GM18858 (cell line): ENCODE measurements around the gene FGFR4.
A peak's percentile ranks its signal among the peaks of the same experiment; 100 is the strongest.

Source experiments
- ATAC-seq: cut with Tn5 transposase; IDR thresholded peaks from one replicate; pipeline ENCODE4 v1.9.1; 2021; ENCODE audit not compliant: unreplicated experiment

Gene FGFR4

DNA sequence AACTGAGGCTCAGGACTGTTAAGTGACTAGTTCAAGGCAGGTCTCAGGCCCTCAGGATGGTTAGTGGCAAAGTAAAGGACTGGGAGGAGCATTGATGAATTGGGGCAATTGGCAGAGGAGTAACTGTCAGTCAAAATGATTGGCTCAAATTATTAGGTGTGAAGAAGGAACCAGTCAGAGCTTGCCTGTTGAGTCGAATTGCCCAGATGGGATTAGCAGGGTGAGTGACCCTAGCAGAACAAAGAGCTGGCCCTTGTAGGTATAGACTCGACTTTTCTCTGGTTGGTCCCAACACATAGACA lies 44.3 kb downstream of the FGFR4 start:
- no peak for ATAC-seq

GRCh38 chr5:177131352-177132135 lies 44.8 kb downstream of the FGFR4 start:
- ATAC-seq = no peak

- ATAC-seq = no peak
These were observed 45.7 kb downstream of the FGFR4 start for GRCh38 chr5:177132136-177133095.

GRCh38 chr5:177133096-177133852 lies 46.6 kb downstream of the FGFR4 start, which contains the start of gene NSD1:
Gene NSD1 (plus strand): TSS chr5:177133773. CDS start chr5:177135104, 1,331 bp downstream.
- ATAC-seq = peak; percentile 38

- ATAC-seq = peak; percentile 22
These were observed 47.4 kb downstream of the FGFR4 start for GRCh38 chr5:177133853-177134696.

GRCh38 chr5:177134697-177135225 lies 48.0 kb downstream of the FGFR4 start:
- no peak for ATAC-seq

- no peak for ATAC-seq
These were observed 53.6 kb downstream of the FGFR4 start for GRCh38 chr5:177140312-177140711.

DNA sequence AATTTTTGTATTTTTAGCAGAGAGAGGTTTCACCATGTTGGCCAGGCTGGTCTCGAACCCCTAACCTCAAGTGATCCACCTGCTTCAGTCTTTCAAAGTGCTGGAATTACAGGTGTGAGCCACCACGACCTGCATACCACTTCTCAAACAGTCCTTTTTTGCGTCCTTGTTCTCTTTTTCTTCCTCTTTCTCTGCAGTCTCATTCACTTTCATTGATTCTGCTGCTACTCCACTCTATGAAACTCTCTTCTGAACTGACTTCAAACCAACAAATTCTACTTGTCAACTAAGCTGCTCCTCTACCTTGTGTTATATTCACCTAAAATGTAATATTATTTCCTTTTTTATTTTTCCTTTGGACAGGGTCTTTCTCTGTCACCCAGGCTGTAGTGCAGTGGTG lies 54.8 kb downstream of the FGFR4 start:
- ATAC-seq = no peak

DNA sequence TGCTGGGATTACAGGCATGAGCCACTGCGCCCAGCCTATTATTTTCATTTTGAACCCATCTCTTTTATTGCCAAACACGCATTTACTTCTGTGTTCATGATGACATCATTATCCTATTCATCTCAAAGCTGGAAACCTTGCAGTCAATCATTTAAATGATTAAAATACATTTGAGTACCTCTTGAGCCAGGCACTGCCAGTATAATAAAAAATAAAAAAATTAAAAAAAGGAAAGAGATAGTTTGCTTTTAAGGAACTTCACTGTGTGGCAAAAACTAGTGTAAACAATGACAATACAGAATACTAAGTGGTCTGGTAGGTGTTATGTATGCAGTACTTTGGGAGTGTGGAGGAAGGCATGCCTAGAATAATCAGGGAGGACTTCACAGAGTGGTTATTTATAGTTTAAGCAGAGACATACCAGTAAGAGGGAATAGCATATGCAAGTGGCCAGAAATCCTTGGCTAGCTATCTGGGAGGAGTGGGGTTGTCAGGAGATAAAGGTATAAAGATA lies 55.4 kb downstream of the FGFR4 start:
- ATAC-seq = no peak

DNA sequence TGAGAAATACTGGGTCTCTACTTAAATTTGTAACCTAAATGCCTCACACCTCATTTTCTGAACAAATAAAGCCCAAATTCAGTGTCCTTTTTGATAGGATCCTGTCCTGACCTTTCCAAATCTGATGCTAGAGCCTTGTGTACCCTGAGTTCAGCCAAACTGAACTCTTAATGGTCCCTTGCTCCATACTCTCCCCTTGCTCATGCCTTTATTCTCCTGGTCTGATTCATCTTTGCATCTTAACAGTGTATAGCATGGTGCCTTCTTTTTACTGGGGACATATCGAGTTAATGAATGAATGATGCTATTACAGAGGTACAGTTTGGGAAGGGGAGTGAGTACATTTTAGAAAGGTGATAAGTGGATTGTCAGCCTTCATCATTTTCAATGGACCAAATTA lies 56.1 kb downstream of the FGFR4 start:
- no peak for ATAC-seq

- ATAC-seq = no peak
These were observed 60.4 kb downstream of the FGFR4 start for GRCh38 chr5:177146891-177147638.
